T-helper 22 cell (primary cell): ENCODE measurements around the gene CCR1.
"Not testable (repeated sequence)": the region's sequence is repeated elsewhere in the genome, so short reads cannot be mapped to it uniquely, and the experiment has no call there.

Source experiments
- DNase-seq: peaks from one replicate; pipeline ENCODE4 v3.0.0-alpha.2; 2020; ENCODE audit warnings: low read depth

CCR1 gene

GRCh38 chr3:46212101-46212500 is 4.0 kb upstream of the CCR1 start:
- DNase-seq: no peak

- no peak for DNase-seq
These were observed 1.8 kb upstream of the CCR1 start for GRCh38 chr3:46209746-46210470.

GRCh38 chr3:46209053-46209452 is 940 bp upstream of the CCR1 start:
- DNase-seq: no peak

- DNase-seq: not testable (repeated sequence)
These were observed 599 bp downstream of the CCR1 start for GRCh38 chr3:46207514-46207913.

GRCh38 chr3:46206282-46207015 is 1.7 kb downstream of the CCR1 start:
- no peak for DNase-seq

- no peak for DNase-seq
These were observed 2.7 kb downstream of the CCR1 start for GRCh38 chr3:46205286-46205960.

GRCh38 chr3:46203681-46204080 is 4.4 kb downstream of the CCR1 start:
- DNase-seq: no peak

- DNase-seq: no peak
These were observed 5.6 kb downstream of the CCR1 start for GRCh38 chr3:46202535-46202934.

- no peak for DNase-seq
These were observed 7.3 kb downstream of the CCR1 start for GRCh38 chr3:46200790-46201189.

- DNase-seq: no peak
These were observed 7.9 kb downstream of the CCR1 start for GRCh38 chr3:46200211-46200610.

- no peak for DNase-seq
These were observed 11.7 kb downstream of the CCR1 start for GRCh38 chr3:46196261-46196957.

- DNase-seq: no peak
These were observed 13.1 kb downstream of the CCR1 start for GRCh38 chr3:46194868-46195553.

GRCh38 chr3:46193436-46193835 is 14.7 kb downstream of the CCR1 start:
- DNase-seq: no peak

- no peak for DNase-seq
These were observed 15.2 kb downstream of the CCR1 start for GRCh38 chr3:46192939-46193338.

GRCh38 chr3:46191730-46192129 is 16.4 kb downstream of the CCR1 start:
- DNase-seq: no peak

GRCh38 chr3:46188708-46189107 is 19.4 kb downstream of the CCR1 start:
- DNase-seq: no peak

GRCh38 chr3:46187876-46188275 is 20.2 kb downstream of the CCR1 start:
- DNase-seq: no peak

- no peak for DNase-seq
These were observed 20.8 kb downstream of the CCR1 start for GRCh38 chr3:46187341-46187700.

- no peak for DNase-seq
These were observed 21.4 kb downstream of the CCR1 start for GRCh38 chr3:46186471-46187340.

GRCh38 chr3:46184469-46184868 is 23.6 kb downstream of the CCR1 start:
- DNase-seq: no peak

GRCh38 chr3:46183330-46183729 is 24.8 kb downstream of the CCR1 start:
- DNase-seq: no peak
